ENCODE results near the gene VENTX.

VENTX gene

GRCh38 chr10:133272964-133273420 is 35.3 kb downstream of the VENTX start:
- DNase-seq (ENCODE audit: low spot score): no peak

DNA sequence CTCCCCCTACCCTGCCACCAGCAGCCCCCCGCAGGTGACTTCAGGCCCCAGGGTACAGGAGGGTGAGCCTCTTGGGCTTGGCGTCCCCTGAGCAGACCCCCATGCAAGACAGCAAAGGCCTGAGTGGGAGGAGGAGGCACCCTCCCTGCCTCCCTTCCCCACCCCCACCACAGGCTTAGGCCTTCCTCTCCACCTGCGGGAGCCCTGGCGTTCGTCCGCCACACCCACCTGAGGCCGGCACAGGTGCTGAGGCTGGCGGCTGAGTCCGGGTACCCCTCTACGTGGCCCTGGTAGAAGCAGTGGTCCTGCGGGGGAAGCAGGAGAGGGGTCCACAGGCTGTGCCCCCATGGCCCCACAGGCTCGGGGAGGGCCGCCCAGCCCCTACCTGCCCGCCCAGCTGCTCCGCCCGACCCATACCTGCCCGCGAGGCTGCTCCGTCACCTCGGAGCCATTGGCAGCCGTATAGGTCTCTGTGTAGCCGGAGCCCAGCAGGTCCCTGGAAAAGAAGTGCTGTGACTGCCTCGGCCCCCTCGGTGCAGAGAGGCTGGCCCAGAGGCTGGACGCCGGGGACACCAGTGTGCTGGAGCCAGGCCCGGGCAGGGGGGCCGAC is 36.0 kb downstream of the VENTX start:
- no peak for DNase-seq (ENCODE audit: low spot score)

GRCh38 chr10:133274751-133275683 is 37.4 kb downstream of the VENTX start:
- no peak for DNase-seq (ENCODE audit: low spot score)

GRCh38 chr10:133275684-133276092 is 38.0 kb downstream of the VENTX start:
- no peak for DNase-seq (ENCODE audit: low spot score)

- no peak for DNase-seq (ENCODE audit: low spot score)
Measured at GRCh38 chr10:133276100-133276434, 38.4 kb downstream of the VENTX start.

- DNase-seq (ENCODE audit: low spot score): no peak
Measured at GRCh38 chr10:133276435-133277201, 39.0 kb downstream of the VENTX start, which contains the start of gene ADAM8. Gene ADAM8, minus strand, starts transcription at chr10:133276868. Its CDS starts 51 bp downstream, at chr10:133276817.

- no peak for DNase-seq (ENCODE audit: low spot score)
Measured at GRCh38 chr10:133277277-133277992, 39.8 kb downstream of the VENTX start.

DNA sequence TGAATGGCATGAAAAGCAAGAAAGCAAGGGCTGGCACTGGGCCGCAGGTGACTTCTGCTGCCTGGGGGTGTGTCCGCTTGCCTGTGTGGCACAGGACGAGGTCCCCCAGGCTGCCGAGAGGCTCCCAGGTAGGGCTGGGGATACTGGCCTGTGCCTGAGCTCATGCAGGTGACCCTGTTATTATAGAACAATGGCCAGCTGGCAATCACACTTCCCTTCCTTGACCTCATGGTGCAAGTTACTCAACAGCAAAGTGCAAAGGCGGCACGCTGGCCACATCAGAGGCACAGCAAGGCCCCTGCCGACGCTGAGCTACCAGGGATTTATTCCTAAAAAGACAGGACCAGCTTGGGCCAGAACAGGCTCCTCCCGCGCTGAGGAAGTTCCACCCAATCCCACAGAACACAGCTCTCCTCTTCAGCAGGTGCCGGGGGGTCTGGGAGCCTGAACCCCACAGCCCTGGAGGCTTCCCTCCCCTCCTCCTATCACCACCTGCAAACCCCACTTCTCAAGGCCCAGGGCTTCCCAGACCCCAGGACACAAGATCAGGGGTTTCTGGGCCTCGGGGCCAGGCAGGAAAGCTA is 40.4 kb downstream of the VENTX start:
- no peak for DNase-seq (ENCODE audit: low spot score)

- DNase-seq (ENCODE audit: low spot score): no peak
Measured at GRCh38 chr10:133278577-133279265, 41.1 kb downstream of the VENTX start.

DNA sequence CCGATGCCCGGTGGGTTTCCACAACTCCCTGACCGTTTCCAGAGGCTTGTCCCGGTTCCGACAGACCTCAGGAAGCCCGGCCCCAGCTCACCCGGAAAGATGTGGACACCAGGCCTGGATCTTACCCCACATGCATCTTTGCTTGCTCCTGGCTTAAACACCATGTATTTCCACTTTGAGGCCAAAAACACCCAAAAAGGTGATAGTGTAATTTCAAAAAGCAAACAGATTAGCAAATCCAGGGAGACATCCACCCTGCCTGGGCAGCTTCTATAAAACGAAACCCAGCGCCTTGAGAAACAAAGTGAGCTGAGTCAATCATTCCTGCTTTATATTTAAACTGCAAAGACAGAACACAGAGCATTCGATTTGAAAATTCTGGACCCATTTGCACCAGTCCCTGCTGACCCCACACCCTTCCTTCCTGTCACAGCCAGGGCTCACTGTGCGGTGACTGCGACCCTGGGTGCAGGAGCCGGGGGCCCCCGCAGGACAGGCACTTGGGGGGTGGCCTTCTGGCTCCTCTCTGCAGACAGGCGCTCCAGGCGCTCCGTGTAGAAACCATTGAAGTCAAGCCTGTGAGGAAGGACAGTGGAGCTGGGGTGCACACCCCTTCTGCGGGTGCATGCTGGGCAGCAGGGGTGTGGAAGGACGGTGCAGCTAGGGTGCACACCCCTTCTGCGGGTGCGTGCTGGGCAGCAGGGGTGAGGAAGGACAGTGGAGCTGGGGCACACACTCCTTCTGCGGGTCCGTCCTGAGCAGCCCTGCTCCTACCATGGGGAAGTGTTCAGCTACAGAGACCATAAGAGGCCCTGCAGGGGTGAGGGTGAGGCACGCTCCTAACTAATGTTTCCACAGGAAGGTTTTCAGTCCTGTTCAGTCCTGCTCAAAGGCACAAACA is 41.9 kb downstream of the VENTX start:
- DNase-seq (ENCODE audit: low spot score): no peak

DNA sequence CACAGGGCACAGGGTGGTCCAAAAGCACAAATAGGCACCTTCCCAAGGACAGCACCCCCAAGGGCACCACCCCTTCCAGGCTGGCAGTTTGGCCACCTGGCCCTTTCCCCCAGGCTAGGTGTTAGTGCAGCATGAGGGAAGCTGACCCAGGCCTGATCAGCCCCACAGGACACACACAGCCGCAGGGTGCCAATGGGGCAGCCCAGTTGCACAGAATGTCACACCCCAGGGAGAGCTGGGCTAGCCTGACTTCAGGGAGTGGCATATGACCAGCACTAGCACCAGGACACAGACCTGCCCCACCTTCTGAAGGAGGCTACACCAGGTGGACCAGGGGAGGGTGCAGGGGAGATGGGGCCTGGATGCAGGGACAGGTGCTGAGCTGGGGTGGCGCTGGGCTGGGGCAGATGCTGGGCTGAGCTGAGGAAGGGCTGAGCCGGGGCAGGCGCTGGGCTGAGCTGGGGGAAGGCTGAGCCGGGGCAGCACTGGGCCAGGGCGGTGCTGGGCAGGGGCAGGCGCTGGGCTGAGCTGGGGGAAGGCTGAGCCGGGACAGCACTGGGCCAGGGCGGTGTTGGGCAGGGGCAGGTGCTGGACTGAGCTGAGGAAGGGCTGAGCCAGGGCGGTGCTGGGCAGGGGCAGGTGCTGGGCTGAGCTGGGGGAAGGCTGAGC is 42.9 kb downstream of the VENTX start:
- no peak for DNase-seq (ENCODE audit: low spot score)

DNA sequence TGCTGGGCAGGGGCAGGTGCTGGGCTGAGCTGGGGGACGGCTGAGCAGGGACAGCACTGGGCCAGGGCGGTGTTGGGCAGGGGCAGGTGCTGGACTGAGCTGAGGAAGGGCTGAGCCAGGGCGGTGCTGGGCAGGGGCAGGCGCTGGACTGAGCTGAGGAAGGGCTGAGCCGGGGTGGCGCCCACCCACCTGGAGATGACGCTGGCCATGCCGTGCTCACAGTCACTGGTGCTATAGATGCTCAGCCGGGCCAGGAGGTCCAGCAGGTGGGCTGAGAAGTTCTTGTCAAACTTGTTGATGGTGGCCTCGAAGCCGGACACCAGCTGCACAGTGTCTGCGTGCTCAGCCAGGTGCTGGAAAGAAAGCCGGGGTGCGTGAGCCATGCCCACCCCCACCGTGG is 43.4 kb downstream of the VENTX start:
- no peak for DNase-seq (ENCODE audit: low spot score)

- no peak for DNase-seq (ENCODE audit: low spot score)
Measured at GRCh38 chr10:133281628-133282372, 44.1 kb downstream of the VENTX start.

DNA sequence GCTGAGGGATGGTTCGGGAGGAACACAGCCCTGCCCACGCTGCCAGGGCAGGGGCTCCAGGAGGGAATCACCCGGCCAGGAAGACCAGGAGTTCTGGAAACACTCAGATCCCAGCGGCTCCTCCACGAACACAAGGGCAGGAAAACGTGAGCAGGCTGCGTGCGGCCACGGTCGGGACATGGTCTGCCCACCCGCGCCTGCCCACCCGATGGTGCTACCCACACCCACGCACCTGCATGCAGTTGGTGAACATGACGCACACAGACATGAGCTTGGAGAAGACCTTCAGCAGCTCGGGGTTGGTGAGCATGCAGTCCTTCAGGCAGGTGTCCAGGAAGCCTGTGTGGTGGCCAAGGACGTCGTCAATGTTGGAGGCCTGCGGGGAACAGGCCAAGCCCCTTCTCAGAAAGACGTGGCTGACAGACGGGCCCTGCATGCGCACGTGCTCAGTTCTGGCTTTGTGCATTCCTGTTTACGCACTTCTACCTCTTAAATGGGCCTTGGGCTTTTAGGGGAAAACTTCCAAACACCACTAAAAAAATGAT is 45.3 kb downstream of the VENTX start:
- DNase-seq (ENCODE audit: low spot score): no peak

DNA sequence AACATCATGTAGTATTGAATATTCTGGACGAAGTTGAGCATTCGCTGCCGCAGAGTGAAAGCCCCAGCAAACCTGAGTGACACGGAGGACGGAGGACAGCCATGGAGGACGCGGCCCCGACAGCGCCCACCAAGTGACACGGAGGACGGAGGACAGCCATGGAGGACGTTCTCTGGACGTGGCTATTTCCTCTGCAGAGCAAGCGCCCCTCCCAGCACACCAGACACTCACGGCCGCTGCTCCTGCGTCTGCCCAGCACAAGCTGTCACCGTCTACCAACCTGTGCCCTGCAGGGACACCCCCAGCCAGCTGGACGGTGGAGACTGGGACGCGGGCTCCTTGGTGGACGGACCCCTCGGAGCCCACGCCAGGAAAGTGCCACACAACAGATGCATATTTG is 46.3 kb downstream of the VENTX start:
- no peak for DNase-seq (ENCODE audit: low spot score)

DNA sequence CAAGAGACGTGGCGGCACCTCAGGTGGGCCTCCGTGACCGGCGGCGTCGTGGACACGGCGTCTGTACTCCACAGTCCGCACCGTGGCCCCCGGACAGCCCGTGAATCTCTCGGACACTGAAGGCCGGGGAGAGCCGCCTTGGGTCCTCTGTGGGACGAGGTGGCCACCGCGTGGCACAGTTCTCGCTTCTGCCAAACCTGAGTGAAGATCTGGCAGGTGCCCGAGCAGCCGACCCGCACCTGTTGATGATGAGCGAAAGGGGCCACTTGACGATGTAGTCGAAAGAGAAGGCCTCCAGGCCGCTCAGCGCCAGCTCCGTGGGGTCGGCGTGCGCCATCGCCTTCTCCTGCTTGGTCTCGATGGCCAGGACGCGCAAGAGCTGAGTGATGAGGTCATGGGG is 47.6 kb downstream of the VENTX start:
- DNase-seq (ENCODE audit: low spot score): no peak

GRCh38 chr10:133286366-133286765 is 48.7 kb downstream of the VENTX start:
- no peak for DNase-seq (ENCODE audit: low spot score)

DNA sequence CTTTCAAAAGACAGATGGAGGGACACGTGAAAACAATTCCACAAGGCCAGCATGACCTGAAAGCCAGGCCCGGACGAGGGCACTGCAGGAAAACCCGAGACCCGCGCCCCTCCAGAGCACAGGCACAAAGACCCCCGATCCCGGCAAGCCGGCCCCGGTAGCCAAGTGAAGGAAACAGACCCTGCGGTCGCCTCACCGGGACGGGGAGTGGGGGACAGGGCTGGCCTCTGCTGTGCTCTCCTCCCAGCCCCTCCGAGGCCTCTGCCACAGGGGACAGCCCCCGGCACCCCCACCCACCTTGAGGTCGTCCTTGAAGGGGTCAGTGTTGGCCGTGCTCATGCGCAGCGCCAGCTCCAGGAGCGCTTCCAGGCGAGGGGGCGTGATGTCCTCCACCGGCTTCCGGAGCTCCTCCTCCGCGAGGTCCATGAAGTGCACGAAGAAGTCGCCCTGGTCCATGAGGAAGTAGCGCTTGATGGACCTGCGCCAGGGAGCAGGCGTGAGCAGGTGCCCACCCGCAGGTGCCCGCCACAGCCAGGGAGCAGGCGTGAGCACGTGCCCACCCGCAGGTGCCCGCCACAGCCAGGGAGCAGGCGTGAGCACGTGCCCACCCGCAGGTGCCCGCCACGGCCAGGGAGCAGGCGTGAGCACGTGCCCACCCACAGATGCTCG is 50.3 kb downstream of the VENTX start:
- DNase-seq (ENCODE audit: low spot score): no peak
